Gastrocnemius medialis (tissue), 4 donors: Measurements from ENCODE around the gene LHFPL2. TPM values are rescaled to one million over a fixed set of nuclear protein-coding genes. Genes with fewer than 3 reads are reported as not detected.
"Not testable (repeated sequence)": the region's sequence is repeated elsewhere in the genome, so short reads cannot be mapped to it uniquely, and the experiment has no call there.

Experiments
- ATAC-seq, 2 donors: fragments of 150-250 bp; one replicate each; pipeline ENCODE4 v1.9.1; 2016
- DNase-seq, 2 donors: peaks; one replicate each; pipeline ENCODE4 v3.0.0-alpha.2; 2019
- H3K27ac ChIP-seq, 4 donors: fragments of 200-600 bp; sonication (generic); 1 replicate in 1 of 4; 2 replicates in 3 of 4; pipeline ENCODE4 v1.5.1; 2016 to 2018; ENCODE audit warnings: mild to moderate bottlenecking in 2 of 4, moderate library complexity in 1 of 4
- H3K27me3 ChIP-seq, 3 donors: fragments of 200-600 bp; sonication (generic) in 2 of 3; 1 replicate in 1 of 3; 2 replicates in 2 of 3; pipeline versions ENCODE4 v1.5.1 to v1.6.0; 2016 to 2019; ENCODE audit warnings: mild to moderate bottlenecking in 1 of 3, moderate library complexity in 1 of 3
- H3K36me3 ChIP-seq, 2 donors: fragments of 200-600 bp; sonication (generic) in 1 of 2; one replicate each; pipeline ENCODE4 v1.5.1; 2017 to 2018
- H3K4me1 ChIP-seq, 2 donors: fragments of 200-600 bp; sonication (generic) in 1 of 2; one replicate each; pipeline ENCODE4 v1.5.1; 2016 to 2017; ENCODE audit warnings: mild to moderate bottlenecking in 2 of 2
- H3K4me3 ChIP-seq, 4 donors: fragments of 200-600 bp; sonication (generic) in 3 of 4; 1 replicate in 1 of 4; 2 replicates in 3 of 4; pipeline ENCODE4 v1.5.1; 2016 to 2019; ENCODE audit warnings: mild to moderate bottlenecking in 2 of 4
- H3K9me3 ChIP-seq, 3 donors: fragments of 200-600 bp; sonication (generic) in 2 of 3; 1 replicate in 1 of 3; 2 replicates in 2 of 3; pipeline ENCODE4 v1.5.1; 2016 to 2019
- CTCF ChIP-seq, 5 experiments: fragments of 450-650 bp in 3 of 5; fragments of 200-600 bp in 2 of 5; sonication (generic) in 2 of 5; IDR thresholded peaks in 4 of 5; conservative IDR thresholded peaks in 1 of 5; 1 replicate in 4 of 5; 2 replicates in 1 of 5; pipeline ENCODE4 v1.5.1; 2016 to 2019; ENCODE audit warnings: antibody characterized with exemption in 5 of 5, mild to moderate bottlenecking in 3 of 5, moderate library complexity in 3 of 5
- POLR2A ChIP-seq, 2 donors: fragments of 450-650 bp; IDR thresholded peaks; one replicate each; pipeline ENCODE4 v1.6.1; 2017; ENCODE audit warnings: antibody characterized with exemption in 2 of 2, mild to moderate bottlenecking in 2 of 2, moderate library complexity in 2 of 2
- in situ Hi-C, 4 donors: fragments of 200-750 bp; cut with MboI; loops; one replicate each; pipeline versions ENCODE4 v1.15.0 to v1.8.0; 2017; ENCODE audit warnings: low sequenced_read_pairs in 4 of 4
- intact Hi-C: fragments of 100-400 bp; cut with DNase I; formaldehyde crosslinking; loops from one replicate; pipeline ENCODE4 v1.15.1; 2023; ENCODE audit warnings: low total_unique reads
- total RNA-seq, 4 donors: library from RNA; depleted of rRNA; stranded (reverse); fragments of >200 nt; gene quantifications; one replicate each; pipeline versions ENCODE4 v1.1.0 to v1.2.3, GENCODE V29; 2016

The LHFPL2 gene
- total RNA-seq, 4 donors from 2014 or later = 3.4 to 4.7 (median 3.5) TPM

GRCh38 chr5:78691084-78691960, 42.8 kb upstream of the LHFPL2 start:
- intact Hi-C loops (no loop called here), in situ Hi-C loops (no loop called here)
- no peaks in the 10 kb centered on the region for H3K36me3 ChIP-seq
- H3K27ac ChIP-seq = no peak overlapping the region
- H3K9me3 ChIP-seq = no peaks in the 10 kb centered on the region
- H3K27me3 ChIP-seq = no peaks in the 10 kb centered on the region
- no peaks in the 10 kb centered on the region for H3K4me1 ChIP-seq
- no peak for DNase-seq
- no peak for ATAC-seq
- TF ChIP-seq CTCF (IDR thresholded peaks at IDR 0.05 in 4 of 5, conservative IDR thresholded peaks at IDR 0.05 in 1 of 5) (no peak), POLR2A (IDR thresholded peaks at IDR 0.05) (no peak)
- no peak overlapping the region for H3K4me3 ChIP-seq

DNA sequence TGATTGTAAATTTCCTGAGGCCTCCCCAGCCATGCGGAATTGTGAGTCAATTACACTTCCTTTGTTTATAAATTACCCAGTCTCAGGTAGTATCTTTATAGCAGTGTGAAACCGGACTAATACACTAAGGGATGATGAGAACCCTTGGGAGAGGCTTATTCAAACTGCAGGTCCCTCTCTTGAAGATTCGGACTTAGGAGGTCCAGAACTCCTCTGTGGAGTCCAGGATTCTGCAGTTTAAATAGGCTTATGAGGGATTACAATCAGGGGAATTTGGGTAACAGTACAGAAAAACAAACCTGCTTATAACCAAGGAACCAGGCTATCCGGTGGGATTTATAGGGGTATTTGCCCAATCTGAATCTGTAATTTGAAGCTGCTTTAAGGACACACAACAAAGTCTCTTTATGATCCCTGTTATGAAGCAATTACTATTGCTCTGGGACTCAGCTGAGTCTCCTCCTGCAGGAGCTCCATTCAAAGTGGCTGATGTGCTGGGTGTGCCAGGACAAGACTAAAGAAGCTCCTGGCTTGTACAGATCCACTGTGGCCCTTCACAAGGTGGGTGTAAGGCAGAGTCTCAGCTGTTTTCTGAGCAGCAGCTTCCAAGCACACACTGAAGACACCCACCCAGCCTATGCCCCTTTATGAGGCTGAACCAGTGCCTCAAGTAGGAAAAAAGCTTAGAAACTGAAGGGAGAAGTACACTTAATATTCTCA, 41.8 kb upstream of the LHFPL2 start:
- Histone ChIP-seq H3K4me3 (no peak overlapping the region), H3K9me3 (no peaks in the 10 kb centered on the region), H3K27ac (no peak overlapping the region), H3K27me3 (no peaks in the 10 kb centered on the region), H3K36me3 (no peaks in the 10 kb centered on the region), H3K4me1 (no peaks in the 10 kb centered on the region)
- intact Hi-C loops (no loop called here), in situ Hi-C loops (no loop called here)
- ATAC-seq (no peak), DNase-seq (no peak)
- TF ChIP-seq CTCF (IDR thresholded peaks at IDR 0.05 in 4 of 5, conservative IDR thresholded peaks at IDR 0.05 in 1 of 5) = no peak
- no peak for TF ChIP-seq POLR2A (IDR thresholded peaks at IDR 0.05)

DNA sequence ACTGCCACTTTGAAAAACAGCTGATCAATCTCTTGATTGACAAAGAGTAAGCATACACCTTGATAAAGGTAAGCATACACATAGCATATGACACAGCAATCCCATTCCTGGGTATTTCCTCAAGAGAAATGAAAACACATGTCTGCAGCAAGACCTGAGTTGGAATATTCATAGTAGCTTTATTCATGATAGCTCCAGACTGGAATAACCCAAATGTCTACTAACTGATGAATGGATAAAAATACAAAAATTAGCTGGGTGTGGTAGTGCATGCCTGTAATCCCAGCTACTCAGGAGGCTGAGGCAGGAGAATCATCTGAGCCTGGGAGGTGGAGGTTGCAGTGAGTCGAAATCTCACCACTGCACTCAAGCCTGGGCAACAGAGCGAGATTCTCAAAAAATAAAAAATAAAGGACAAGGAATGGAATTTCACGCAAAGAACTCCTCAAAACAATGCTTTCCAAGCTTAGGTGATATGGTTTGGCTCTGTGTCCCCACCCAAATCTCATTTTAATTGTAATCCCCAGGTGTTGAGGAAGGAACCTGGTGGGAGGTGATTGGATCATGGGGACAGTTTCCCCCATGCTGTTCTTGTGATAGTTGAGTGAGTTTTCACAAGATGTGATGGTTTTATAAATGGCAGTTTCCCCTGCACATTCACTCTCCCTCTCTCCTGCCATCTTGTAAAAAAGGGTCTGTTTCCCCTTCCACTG, 41.1 kb upstream of the LHFPL2 start:
- H3K27me3 ChIP-seq = no peaks in the 10 kb centered on the region
- in situ Hi-C loops = no loop called here
- DNase-seq = no peak
- H3K27ac ChIP-seq = no peak overlapping the region
- intact Hi-C loops = no loop called here
- ATAC-seq = no peak
- no peaks in the 10 kb centered on the region for H3K9me3 ChIP-seq
- H3K4me3 ChIP-seq = no peak overlapping the region
- no peak for TF ChIP-seq POLR2A (IDR thresholded peaks at IDR 0.05)
- TF ChIP-seq CTCF (IDR thresholded peaks at IDR 0.05 in 4 of 5, conservative IDR thresholded peaks at IDR 0.05 in 1 of 5) = no peak
- H3K36me3 ChIP-seq = no peaks in the 10 kb centered on the region
- no peaks in the 10 kb centered on the region for H3K4me1 ChIP-seq

- ATAC-seq, H3K9me3 ChIP-seq, in situ Hi-C loops, H3K27ac ChIP-seq, H3K4me3 ChIP-seq, intact Hi-C loops, H3K4me1 ChIP-seq, DNase-seq, H3K27me3 ChIP-seq, H3K36me3 ChIP-seq: not testable (repeated sequence)
Observed at GRCh38 chr5:78687514-78687913, 38.9 kb upstream of the LHFPL2 start.

- intact Hi-C loops, in situ Hi-C loops: not testable (repeated sequence)
Observed at GRCh38 chr5:78683905-78684304, 35.3 kb upstream of the LHFPL2 start.

More at GRCh38 chr5:78683905-78684304, 35.3 kb upstream of the LHFPL2 start:
- not testable (repeated sequence) for H3K4me3 ChIP-seq, DNase-seq, H3K9me3 ChIP-seq, H3K36me3 ChIP-seq, ATAC-seq, H3K27ac ChIP-seq, H3K27me3 ChIP-seq, H3K4me1 ChIP-seq
